GM18951 (cell line): ENCODE results near the gene CSNK1A1.

Experiments used
- POLR2A ChIP-seq: IDR thresholded peaks from 4 replicates; pipeline ENCODE4 v1.6.1; 2011; ENCODE audit warnings: mild to moderate bottlenecking; ENCODE audit not compliant: insufficient read length, insufficient read depth; ENCODE audit errors: extremely low read depth
- in situ Hi-C: fragments of 300-500 bp; cut with MboI; formaldehyde crosslinking; loops from one replicate; pipeline ENCODE4 v1.12.0; 2022; ENCODE audit warnings: low sequenced_read_pairs, mixed read lengths, inconsistent platforms; ENCODE audit not compliant: unreplicated experiment

CSNK1A1 gene

GRCh38 chr5:149510136-149510535 is 41.1 kb downstream of the CSNK1A1 start:
- no peak for TF ChIP-seq POLR2A
- in situ Hi-C loops: no loop called here

GRCh38 chr5:149504677-149505076 is 46.6 kb downstream of the CSNK1A1 start:
- TF ChIP-seq POLR2A: no peak

GRCh38 chr5:149503006-149503405 is 48.2 kb downstream of the CSNK1A1 start:
- in situ Hi-C loops: no loop called here
- no peak for TF ChIP-seq POLR2A

More at GRCh38 chr5:149504677-149505076, 46.6 kb downstream of the CSNK1A1 start:
- in situ Hi-C loops: no loop called here

- TF ChIP-seq POLR2A: no peak
- in situ Hi-C loops: no loop called here
These were observed 50.2 kb downstream of the CSNK1A1 start for GRCh38 chr5:149500922-149501582.

- TF ChIP-seq POLR2A: no peak
- in situ Hi-C loops: no loop called here
These were observed 52.4 kb downstream of the CSNK1A1 start for GRCh38 chr5:149498724-149499336.

GRCh38 chr5:149497357-149497756 is 53.9 kb downstream of the CSNK1A1 start:
- no peak for TF ChIP-seq POLR2A
- in situ Hi-C loops: no loop called here

GRCh38 chr5:149496917-149497316 is 54.3 kb downstream of the CSNK1A1 start:
- in situ Hi-C loops: no loop called here
- TF ChIP-seq POLR2A: no peak

GRCh38 chr5:149496166-149496565 is 55.1 kb downstream of the CSNK1A1 start:
- no peak for TF ChIP-seq POLR2A

GRCh38 chr5:149495673-149496072 is 55.6 kb downstream of the CSNK1A1 start:
- no peak for TF ChIP-seq POLR2A
- in situ Hi-C loops: no loop called here

More at GRCh38 chr5:149496166-149496565, 55.1 kb downstream of the CSNK1A1 start:
- in situ Hi-C loops: no loop called here

- no peak for TF ChIP-seq POLR2A
- in situ Hi-C loops: no loop called here
These were observed 57.9 kb downstream of the CSNK1A1 start for GRCh38 chr5:149493316-149493715.

GRCh38 chr5:149492781-149493180 is 58.5 kb downstream of the CSNK1A1 start:
- in situ Hi-C loops: no loop called here
- TF ChIP-seq POLR2A: no peak

- no peak for TF ChIP-seq POLR2A
- in situ Hi-C loops: no loop called here
These were observed 60.4 kb downstream of the CSNK1A1 start for GRCh38 chr5:149490599-149491485.

GRCh38 chr5:149489605-149490037 is 61.6 kb downstream of the CSNK1A1 start:
- in situ Hi-C loops: no loop called here

GRCh38 chr5:149488645-149489306 is 62.5 kb downstream of the CSNK1A1 start:
- in situ Hi-C loops: no loop called here
- TF ChIP-seq POLR2A: no peak

More at GRCh38 chr5:149489605-149490037, 61.6 kb downstream of the CSNK1A1 start:
- TF ChIP-seq POLR2A: no peak
